Measurements from ENCODE around the gene GRHL1. TPM values are rescaled to one million over a fixed set of nuclear protein-coding genes. Genes with fewer than 3 reads are reported as not detected.

Gene GRHL1
- total and polyA plus RNA-seq, 8 donors: 0.95 to 5.3 (median 2.1) TPM

- Histone ChIP-seq H3K36me3 (no peaks in the 10 kb centered on the region), H3K4me3 (no peak overlapping the region), H3K4me1 (no peaks in the 10 kb centered on the region), H3K27ac (no peak overlapping the region), H3K27me3 (no peaks in the 10 kb centered on the region), H3K9me3 (no peaks in the 10 kb centered on the region)
- ATAC-seq: no peak
- intact Hi-C loops (cut with DNase I): no loop called here
- DNase-seq: no peak
- no peak for FAIRE-seq
- TF ChIP-seq, protein P1, sequence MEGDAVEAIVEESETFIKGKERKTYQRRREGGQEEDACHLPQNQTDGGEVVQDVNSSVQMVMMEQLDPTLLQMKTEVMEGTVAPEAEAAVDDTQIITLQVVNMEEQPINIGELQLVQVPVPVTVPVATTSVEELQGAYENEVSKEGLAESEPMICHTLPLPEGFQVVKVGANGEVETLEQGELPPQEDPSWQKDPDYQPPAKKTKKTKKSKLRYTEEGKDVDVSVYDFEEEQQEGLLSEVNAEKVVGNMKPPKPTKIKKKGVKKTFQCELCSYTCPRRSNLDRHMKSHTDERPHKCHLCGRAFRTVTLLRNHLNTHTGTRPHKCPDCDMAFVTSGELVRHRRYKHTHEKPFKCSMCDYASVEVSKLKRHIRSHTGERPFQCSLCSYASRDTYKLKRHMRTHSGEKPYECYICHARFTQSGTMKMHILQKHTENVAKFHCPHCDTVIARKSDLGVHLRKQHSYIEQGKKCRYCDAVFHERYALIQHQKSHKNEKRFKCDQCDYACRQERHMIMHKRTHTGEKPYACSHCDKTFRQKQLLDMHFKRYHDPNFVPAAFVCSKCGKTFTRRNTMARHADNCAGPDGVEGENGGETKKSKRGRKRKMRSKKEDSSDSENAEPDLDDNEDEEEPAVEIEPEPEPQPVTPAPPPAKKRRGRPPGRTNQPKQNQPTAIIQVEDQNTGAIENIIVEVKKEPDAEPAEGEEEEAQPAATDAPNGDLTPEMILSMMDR (IDR thresholded peaks at IDR 0.05): no peak
- 89% methylated on average over 16 of the region's 16 CpGs for WGBS, 2 donors
Observed at GRCh38 chr2:10027660-10028330, 76.3 kb downstream of the GRHL1 start.

DNA sequence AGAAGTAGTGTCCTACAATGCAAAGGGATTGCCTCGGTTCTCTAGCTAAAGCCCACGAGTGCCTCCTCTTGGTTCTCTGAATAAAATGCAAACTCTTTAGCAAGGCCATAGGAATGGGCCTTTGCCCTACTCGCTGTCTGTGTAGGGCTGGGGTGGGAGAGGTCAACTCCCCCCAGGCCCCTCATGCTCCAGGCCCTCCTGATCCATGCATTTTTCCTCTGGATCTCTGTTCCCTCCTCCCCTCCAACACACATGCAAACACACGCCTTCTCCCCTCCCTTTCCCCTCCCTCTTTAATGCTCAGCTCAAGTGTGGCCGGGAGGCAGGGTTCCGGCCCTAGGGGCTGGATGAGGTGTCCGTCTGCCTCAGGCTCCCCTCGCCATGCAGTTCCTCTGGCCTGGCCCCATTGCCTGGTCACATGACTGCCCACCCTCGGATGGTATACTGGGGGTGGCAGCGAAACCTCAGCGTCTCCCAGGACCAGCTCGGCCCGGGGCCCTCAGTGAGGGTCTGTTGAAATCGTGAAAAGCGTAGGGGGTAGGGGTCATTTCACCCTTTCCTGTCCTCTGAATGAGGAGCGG lies 77.0 kb downstream of the GRHL1 start:
- DNase-seq: peak in 1 of 6 donors; percentile 28
- H3K27ac ChIP-seq: no peak overlapping the region
- intact Hi-C loops (cut with DNase I): no loop called here

GRCh38 chr2:10028988-10029874 lies 77.7 kb downstream of the GRHL1 start:
- Histone ChIP-seq H3K4me3 (no peak overlapping the region), H3K27me3 (no peaks in the 10 kb centered on the region), H3K36me3 (no peaks in the 10 kb centered on the region), H3K4me1 (no peaks in the 10 kb centered on the region), H3K27ac (no peak overlapping the region), H3K9me3 (no peaks in the 10 kb centered on the region)
- FAIRE-seq (no peak), DNase-seq (peak in 1 of 6 donors; percentile 63), ATAC-seq (peak in 3 of 4 donors; percentile 46 to 75 (median 51))
- TF ChIP-seq, protein P1 (IDR thresholded peaks at IDR 0.05): no peak
- intact Hi-C loops (cut with DNase I): no loop called here
- WGBS, 2 donors: 73 to 84% methylated on average over 24 to 26 of the region's 26 CpGs

More for the DNA sequence above, 77.0 kb downstream of the GRHL1 start:
- no peaks in the 10 kb centered on the region for H3K9me3 ChIP-seq
- H3K36me3 ChIP-seq: no peaks in the 10 kb centered on the region
- H3K4me1 ChIP-seq: no peaks in the 10 kb centered on the region
- ATAC-seq: no peak
- no peak for FAIRE-seq
- WGBS, 2 donors: 90 to 94% methylated on average over 16 of the region's 16 CpGs
- no peak overlapping the region for H3K4me3 ChIP-seq
- no peaks in the 10 kb centered on the region for H3K27me3 ChIP-seq
- TF ChIP-seq, protein P1 (IDR thresholded peaks at IDR 0.05): no peak

DNA sequence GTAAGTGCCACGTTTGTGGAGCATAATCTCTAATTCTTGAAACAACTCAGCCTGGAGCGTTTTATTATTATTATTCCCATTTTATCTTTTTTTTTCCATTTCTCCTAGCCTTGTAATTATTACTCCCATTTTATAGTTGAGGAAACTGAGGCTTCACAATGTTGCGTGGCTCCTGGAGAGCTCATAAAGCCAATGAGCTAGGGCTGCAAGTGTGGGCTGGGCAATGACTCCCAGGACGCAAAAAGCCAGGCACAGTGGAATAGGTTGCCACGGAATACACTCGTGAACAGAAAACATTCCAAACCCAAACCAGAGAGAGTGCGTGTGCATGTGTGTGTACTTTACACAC lies 78.4 kb downstream of the GRHL1 start:
- peak in 1 of 6 donors; percentile 3 for DNase-seq
- Histone ChIP-seq H3K27ac (no peak overlapping the region), H3K9me3 (no peaks in the 10 kb centered on the region), H3K4me1 (no peaks in the 10 kb centered on the region), H3K27me3 (no peaks in the 10 kb centered on the region), H3K36me3 (no peaks in the 10 kb centered on the region), H3K4me3 (no peak overlapping the region)
- 77 to 85% methylated on average over 7 of the region's 7 CpGs for WGBS, 2 donors
- no peak for FAIRE-seq
- no peak for ATAC-seq
- TF ChIP-seq, protein P1 (IDR thresholded peaks at IDR 0.05): no peak
- intact Hi-C loops (cut with DNase I): no loop called here

All from pancreas (tissue), 10 donors.